NOMO-1 treated with dmso at 0.1 percent for 144 hours (cell line): ENCODE measurements around the gene MRPL37.
"Not testable (repeated sequence)": the region's sequence is repeated elsewhere in the genome, so short reads cannot be mapped to it uniquely, and the experiment has no call there.

ENCODE experiments used
- DNase-seq: peaks from one replicate; lab custom pipeline; 2025; ENCODE audit not compliant: unreplicated experiment; lab: John Stamatoyannopoulos, UW

The MRPL37 gene

GRCh38 chr1:54172614-54173599 lies 27.1 kb upstream of the MRPL37 start:
- no peak for DNase-seq

DNA sequence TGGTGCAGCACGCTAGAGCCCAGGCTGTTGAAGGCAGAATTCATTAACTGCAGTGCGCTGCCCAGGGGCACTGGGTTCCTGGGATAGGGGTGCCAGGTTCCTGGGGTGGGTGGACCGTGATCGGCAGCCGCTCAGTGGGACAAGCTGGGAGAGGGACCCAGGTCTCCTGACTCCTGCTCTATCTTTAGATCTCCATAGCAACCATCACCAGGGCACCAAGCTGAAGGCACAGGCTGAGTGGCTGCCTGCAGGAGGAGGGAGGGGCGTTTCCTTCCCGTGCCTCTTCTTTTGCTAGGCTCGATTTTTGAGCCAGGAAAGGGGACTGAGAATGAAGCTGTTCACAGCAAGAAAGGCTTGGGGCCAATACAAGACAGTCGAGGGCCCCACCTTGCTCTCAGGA lies 26.3 kb upstream of the MRPL37 start:
- no peak for DNase-seq

GRCh38 chr1:54174106-54174505 lies 25.9 kb upstream of the MRPL37 start:
- no peak for DNase-seq

DNA sequence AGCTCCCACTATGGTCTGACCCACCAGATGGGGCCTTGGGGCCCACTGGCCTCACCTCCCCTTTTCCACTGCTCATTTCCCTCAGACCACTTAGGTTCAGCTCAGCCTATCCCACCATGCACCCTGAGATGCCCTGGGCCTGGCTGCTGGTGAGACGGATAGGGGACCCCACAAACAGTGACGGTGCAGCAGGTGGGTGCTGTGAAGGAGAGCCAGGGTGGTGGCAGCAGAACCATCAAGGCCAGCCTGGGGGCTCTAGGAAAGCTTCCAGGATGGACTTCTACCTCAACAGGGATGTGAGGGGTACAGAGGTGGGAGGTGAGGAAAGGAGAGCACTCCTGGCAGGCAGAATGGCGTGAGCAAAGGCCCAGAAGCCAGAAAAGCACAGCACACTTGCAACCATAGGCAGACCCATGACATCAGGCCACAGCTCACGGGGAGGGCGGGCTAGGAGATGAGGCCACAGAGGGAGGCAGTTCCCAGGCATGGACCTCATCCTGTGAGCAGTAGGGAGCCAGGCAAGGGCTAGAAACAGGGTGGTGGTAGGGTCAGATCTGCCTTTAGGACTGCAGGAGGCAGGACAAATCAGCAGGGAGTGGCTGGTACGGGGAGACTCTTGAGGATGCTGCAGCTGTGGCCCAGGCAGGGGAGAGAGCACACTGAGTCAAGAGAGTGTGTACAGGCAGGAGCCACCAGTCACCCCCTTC lies 23.2 kb upstream of the MRPL37 start:
- DNase-seq: no peak

GRCh38 chr1:54177726-54178125 lies 22.2 kb upstream of the MRPL37 start:
- no peak for DNase-seq

DNA sequence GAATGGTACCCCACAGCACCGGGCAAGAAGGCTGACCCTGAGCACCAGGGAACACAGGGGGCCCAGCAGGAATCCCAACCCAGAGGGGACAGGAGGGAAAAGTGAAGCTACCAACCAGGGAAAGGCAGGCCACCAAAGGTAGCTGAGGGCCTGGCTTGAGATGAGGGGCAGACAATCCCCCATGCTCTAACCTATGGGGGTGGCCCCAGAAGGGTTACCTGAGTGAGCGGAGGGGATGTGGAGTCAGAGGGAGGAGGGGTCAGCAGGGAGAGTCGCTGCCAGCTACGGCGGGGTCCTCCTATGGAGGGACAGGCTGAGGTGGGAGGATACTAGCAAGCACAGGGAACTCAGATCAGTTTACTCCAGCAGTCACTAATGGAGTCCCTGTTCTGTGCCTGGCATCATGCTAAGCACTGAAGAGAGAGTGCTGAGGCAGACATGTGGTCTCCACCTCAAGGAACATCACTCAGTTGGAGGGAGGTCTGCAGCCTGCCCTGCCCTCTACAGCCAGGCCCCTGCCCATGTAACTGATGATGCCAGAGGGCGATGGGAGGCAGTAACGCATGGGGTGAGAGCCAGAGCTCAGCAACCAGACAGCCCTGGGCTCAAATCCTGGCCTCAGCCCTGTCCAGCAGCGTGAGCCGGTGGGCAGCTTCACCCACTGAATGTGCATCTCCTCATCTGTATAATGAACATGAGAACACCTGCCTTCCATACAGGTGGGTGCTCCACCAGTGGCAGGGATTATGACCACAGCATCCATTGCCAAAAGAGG lies 21.5 kb upstream of the MRPL37 start:
- no peak for DNase-seq

DNA sequence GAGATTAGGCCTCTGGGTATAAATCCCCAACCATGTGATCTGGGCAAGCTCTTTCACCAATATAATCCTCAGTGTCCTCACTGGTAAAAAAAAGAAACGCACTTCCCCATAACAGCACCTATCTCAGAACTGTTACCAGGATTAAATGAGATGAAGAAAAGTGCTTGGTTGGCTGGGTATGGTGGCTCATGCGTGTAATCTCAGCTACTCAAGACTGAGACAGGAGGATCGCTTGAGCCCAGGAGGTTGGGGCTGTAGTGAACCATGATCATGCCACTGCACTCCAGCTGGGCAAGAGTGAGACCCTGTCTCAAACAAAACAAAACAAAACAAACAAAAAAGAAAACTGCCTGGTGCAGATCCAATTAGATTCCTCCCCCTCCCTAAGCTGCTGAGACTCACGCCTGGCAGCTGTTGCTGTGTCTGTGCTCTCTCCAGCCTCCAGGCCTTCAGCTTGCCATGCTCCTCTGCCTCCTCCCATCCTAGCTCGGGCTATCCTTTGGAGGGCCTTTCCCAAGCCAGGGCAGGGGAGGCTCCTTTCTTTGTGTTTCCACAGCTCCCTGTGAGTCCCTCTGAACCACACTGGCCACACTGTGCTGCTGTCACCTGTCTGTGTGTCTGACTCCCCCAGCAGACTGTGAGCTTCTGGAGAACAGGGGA lies 19.1 kb upstream of the MRPL37 start:
- no peak for DNase-seq

GRCh38 chr1:54186056-54186455 lies 13.9 kb upstream of the MRPL37 start:
- DNase-seq: no peak

DNA sequence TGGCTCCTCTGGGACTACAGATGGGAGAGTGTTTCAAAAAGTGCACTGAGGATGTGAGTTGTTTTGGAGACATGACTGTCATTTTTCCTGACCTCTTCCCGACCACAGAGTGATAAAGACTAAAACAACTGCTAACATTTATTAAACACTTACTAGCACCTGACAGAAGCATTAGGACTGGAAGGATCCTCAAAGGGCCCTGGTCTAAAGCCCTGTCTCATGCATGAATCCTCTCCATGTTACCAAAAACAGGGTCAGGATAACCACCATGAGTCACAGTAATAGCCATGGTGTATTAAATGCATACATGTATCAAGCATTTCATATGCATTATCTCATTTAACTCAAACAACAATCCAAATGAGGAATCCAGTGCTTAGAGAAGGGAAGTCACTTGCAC lies 11.7 kb upstream of the MRPL37 start:
- DNase-seq: no peak

GRCh38 chr1:54190526-54190925 lies 9.4 kb upstream of the MRPL37 start:
- DNase-seq: no peak

DNA sequence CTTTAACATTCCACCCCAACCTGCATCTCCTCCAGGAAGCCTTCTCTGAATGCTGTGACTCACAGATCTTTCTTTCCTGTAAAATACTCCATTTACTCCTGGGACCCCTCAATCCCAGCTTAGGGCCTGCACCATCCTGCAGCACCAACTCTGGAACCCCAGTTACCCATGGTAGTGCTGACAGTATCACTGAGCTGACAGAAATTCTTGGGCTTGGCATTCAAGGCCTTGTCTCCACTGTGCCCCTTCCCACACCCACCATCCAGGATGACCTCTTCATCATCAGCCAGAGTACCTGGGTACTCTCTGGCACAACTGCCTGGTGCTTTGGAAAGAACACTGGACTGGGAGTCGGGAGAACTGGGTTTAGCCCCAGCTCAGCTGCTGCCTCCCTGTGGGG lies 8.4 kb upstream of the MRPL37 start:
- DNase-seq: no peak

DNA sequence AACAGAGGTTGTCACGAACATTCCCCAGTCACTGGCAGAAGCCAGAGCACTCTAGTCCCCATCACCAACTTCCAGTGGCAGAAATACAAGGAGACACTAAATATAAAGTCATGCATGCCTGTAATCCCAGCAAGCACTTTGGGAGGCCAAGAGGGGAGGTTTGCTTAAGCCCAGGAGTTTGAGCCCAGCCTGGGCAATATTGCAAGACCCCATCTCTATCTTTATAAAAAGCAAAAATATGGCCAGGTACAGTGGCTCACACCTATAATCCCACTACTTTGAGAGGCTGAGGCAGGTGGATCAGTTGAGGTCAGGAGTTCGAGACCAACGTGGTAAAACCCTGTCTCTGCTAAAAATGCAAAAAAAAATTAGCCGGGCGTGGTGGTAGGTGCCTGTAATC lies 6.5 kb upstream of the MRPL37 start:
- no peak for DNase-seq

DNA sequence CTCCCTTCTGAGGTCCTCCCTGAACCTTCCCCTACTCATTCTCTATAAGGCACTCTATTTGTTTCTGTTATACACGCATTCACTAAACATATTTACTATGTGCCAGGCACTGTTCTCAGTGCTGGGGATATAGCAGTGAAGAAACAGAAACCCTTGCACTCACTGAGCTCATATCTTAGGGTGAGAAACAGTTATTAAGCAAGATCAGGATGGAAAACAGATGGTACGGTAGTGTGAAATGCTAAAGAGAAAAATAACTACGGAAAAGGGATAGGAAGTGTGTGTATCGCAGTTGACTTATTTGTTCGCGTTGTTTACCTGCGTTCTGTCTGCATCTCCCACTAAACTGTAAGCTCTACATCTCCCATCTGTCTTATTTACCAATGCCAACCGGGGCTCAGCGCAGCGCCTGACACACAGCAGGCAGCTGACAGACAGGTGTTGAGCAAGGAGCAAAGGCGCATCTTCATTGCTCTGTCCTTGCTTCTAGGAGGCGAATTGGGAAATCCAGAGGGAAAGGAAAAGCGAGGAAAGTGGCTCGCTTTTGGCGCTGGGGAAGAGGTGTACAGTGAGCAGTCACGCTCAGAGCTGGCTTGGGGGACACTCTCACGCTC lies 709 bp upstream of the MRPL37 start:
- DNase-seq: no peak

GRCh38 chr1:54200519-54200997 lies 591 bp downstream of the MRPL37 start:
- no peak for DNase-seq

- no peak for DNase-seq
Measured at GRCh38 chr1:54204199-54204598, 4.2 kb downstream of the MRPL37 start.

DNA sequence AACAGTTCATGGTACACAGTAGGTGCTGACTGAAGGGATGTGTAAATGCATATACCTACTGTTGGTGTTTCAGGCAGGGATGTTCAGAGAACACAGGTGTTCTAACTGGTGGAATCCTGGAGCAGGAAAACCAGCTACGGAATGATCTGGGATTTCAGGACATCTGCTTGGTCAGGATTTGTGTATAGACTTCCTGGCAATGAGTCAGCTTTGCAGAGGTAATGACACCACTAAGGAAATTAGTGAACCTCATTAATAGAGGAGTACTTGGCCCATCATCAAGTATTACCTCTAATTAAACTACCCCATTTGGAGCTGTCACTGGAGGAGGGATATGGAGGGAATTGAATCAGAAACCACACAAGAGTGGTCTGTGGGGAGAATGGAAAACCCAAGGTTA lies 7.3 kb downstream of the MRPL37 start:
- DNase-seq: no peak

DNA sequence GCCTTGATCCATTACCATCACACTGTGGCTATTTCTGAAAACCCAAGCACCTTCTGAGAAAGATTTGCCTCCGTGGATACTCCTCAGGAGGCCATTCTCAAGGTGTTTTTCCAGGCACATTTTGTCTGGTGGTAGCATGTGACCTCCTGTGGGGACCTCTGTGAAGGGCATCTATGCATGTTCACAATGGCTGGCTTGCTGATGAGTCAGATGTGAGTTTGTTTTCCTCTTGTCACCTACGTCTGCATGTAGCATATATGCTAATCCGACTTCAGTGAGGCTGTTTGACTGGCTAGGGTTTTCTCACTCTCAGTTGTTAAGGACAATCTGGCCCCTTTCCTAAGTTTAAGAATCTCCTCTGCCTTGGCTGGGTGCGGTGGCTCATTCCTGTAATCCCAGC lies 7.9 kb downstream of the MRPL37 start:
- DNase-seq: not testable (repeated sequence)

DNA sequence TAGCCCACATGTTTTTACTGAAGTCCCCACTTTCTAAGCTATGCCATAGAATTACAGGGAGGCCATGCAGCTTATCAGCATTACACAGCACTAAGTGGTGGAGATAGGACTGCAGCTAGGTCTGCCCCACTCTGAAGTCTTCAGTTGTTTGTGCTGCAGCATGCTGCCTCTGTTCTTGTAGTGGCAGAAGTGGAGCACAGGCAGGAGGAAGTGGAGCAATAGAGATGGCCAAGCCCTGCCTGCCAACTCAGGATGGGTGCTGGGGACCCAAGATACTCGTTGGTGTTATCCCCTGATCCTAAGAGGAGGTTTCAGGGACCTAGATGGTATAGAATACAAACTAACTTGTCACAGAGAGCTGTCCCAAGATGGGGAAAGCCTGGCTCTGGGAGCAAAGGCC lies 12.9 kb downstream of the MRPL37 start:
- DNase-seq: no peak

- no peak for DNase-seq
Measured at GRCh38 chr1:54215523-54215922, 15.6 kb downstream of the MRPL37 start.

- DNase-seq: no peak
Measured at GRCh38 chr1:54218883-54219687, 19.1 kb downstream of the MRPL37 start.
